Neuronal stem cell (in vitro differentiated cells): ENCODE measurements around the gene MRAP2.
A peak's percentile ranks its signal among the peaks of the same experiment; 100 is the strongest.
"Not testable (repeated sequence)": the region's sequence is repeated elsewhere in the genome, so short reads cannot be mapped to it uniquely, and the experiment has no call there.

Source experiments
- DNase-seq: peaks from one replicate; pipeline ENCODE4 v3.0.0-alpha.2; 2013; ENCODE audit warnings: low spot score
- H2AFZ ChIP-seq: one replicate; pipeline ENCODE4 v1.6.1; 2013; ENCODE audit warnings: mild to moderate bottlenecking, low read length, inconsistent platforms
- H2AK5ac ChIP-seq: 2 replicates; pipeline ENCODE4 v1.6.1; 2013; ENCODE audit warnings: low read depth, mild to moderate bottlenecking, inconsistent platforms, low read length, moderate library complexity, mixed read lengths
- H2BK120ac ChIP-seq: 2 replicates; pipeline ENCODE4 v1.6.1; 2013; ENCODE audit warnings: low read depth, mild to moderate bottlenecking, inconsistent platforms, low read length, moderate library complexity, mixed read lengths
- H2BK12ac ChIP-seq: one replicate; pipeline ENCODE4 v1.6.1; 2013; ENCODE audit warnings: low read length, inconsistent platforms
- H2BK15ac ChIP-seq: 2 replicates; pipeline ENCODE4 v1.6.1; 2013; ENCODE audit warnings: mild to moderate bottlenecking, low read length, inconsistent platforms, mixed read lengths
- H2BK5ac ChIP-seq: one replicate; pipeline ENCODE4 v1.6.1; 2013; ENCODE audit warnings: inconsistent platforms, mild to moderate bottlenecking, low read length, moderate library complexity
- H3K14ac ChIP-seq: one replicate; pipeline ENCODE4 v1.6.1; 2013; ENCODE audit warnings: low read length, inconsistent platforms
- H3K18ac ChIP-seq: 2 replicates; pipeline ENCODE4 v1.6.1; 2013; ENCODE audit warnings: low read length, inconsistent platforms
- H3K23ac ChIP-seq: 2 replicates; pipeline ENCODE4 v1.6.1; 2013; ENCODE audit warnings: low read depth, mild to moderate bottlenecking, mixed read lengths, low read length, inconsistent platforms; ENCODE audit not compliant: poor library complexity
- H3K27ac ChIP-seq: replicated peaks from 3 replicates; pipeline ENCODE4 v1.5.1; 2013; ENCODE audit warnings: low read length, inconsistent platforms
- H3K27me3 ChIP-seq, 3 experiments: 2 replicates each; pipeline ENCODE4 v1.6.1; 2013; ENCODE audit warnings: low read length in 3 of 3, mild to moderate bottlenecking in 2 of 3, inconsistent platforms in 1 of 3, low read depth in 1 of 3, mixed read lengths in 1 of 3, moderate library complexity in 1 of 3; ENCODE audit not compliant: control insufficient read depth in 3 of 3, insufficient read depth in 3 of 3
- H3K36me3 ChIP-seq, 2 donors: replicated peaks in 1 of 2; 2 replicates each; pipeline ENCODE4 v1.6.1; 2013; ENCODE audit warnings: low read length in 2 of 2; ENCODE audit not compliant: control insufficient read depth in 2 of 2, insufficient read depth in 2 of 2
- H3K4ac ChIP-seq: 2 replicates; pipeline ENCODE4 v1.6.1; 2013; ENCODE audit warnings: inconsistent platforms, mild to moderate bottlenecking, low read length, moderate library complexity
- H3K4me1 ChIP-seq, 2 donors: 1 replicate in 1 of 2; 2 replicates in 1 of 2; pipeline ENCODE4 v1.6.1; 2013; ENCODE audit warnings: low read length in 2 of 2, low read depth in 1 of 2; ENCODE audit not compliant: control insufficient read depth in 2 of 2, insufficient read depth in 1 of 2
- H3K4me2 ChIP-seq: one replicate; pipeline ENCODE4 v1.6.1; 2013; ENCODE audit warnings: mild to moderate bottlenecking, low read length, inconsistent platforms; ENCODE audit not compliant: insufficient read depth, poor library complexity, severe bottlenecking
- H3K4me3 ChIP-seq, 2 donors: 2 replicates each; pipeline ENCODE4 v1.5.1; 2013; ENCODE audit warnings: low read length in 2 of 2, mild to moderate bottlenecking in 2 of 2, inconsistent platforms in 1 of 2, moderate library complexity in 1 of 2
- H3K79me1 ChIP-seq: one replicate; pipeline ENCODE4 v1.6.1; 2013; ENCODE audit warnings: low read depth, mild to moderate bottlenecking, inconsistent platforms, low read length, moderate library complexity
- H3K9ac ChIP-seq: one replicate; pipeline ENCODE4 v1.6.1; 2013; ENCODE audit warnings: mild to moderate bottlenecking, low read depth, low read length, inconsistent platforms; ENCODE audit not compliant: poor library complexity
- H3K9me3 ChIP-seq, 2 donors: replicated peaks in 1 of 2; 2 replicates each; pipeline versions ENCODE3 to v1.6.1; 2013; ENCODE audit warnings: low read length in 2 of 2, mild to moderate bottlenecking in 2 of 2, inconsistent platforms in 1 of 2, low read depth in 1 of 2, mixed read lengths in 1 of 2, moderate library complexity in 1 of 2; ENCODE audit not compliant: control insufficient read depth in 2 of 2, insufficient read depth in 1 of 2
- H4K8ac ChIP-seq: one replicate; pipeline ENCODE4 v1.6.1; 2013; ENCODE audit warnings: low read depth, mild to moderate bottlenecking, inconsistent platforms, low read length, moderate library complexity
- H4K91ac ChIP-seq: one replicate; pipeline ENCODE4 v1.6.1; 2013; ENCODE audit warnings: low read length, low read depth, mild to moderate bottlenecking, inconsistent platforms; ENCODE audit not compliant: poor library complexity
- WGBS, 2 donors: extraction: QIAGEN DNeasy Blood & Tissue Kit; methylation state at CpG; one replicate each; pipeline ENCODE4 v1.1.7; 2013; ENCODE audit warnings: missing lambda C conversion rate in 2 of 2, mixed read lengths in 1 of 2; ENCODE audit not compliant: insufficient read length in 2 of 2, insufficient replicate concordance in 1 of 2; ENCODE audit errors: extremely low coverage in 2 of 2; 5-methylcytosine and 5-hydroxymethylcytosine counted together

Gene MRAP2

DNA sequence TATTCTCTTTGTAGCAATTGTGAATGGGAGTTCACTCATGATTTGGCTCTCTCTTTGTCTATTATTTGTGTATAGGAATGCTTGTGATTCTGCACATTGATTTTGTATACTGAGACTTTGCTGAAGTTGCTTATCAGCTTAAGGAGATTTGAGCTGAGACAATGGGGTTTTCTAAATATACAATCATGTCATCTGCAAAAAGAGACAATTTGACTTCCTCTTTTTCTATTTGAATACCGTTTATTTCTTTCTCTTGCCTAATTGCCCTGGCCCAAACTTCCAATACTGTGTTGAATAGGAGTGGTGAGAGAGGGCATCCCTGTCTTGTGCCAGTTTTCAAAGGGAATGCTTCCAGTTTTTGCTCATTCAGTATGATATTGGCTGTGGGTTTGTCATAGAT lies 77.8 kb downstream of the MRAP2 start:
- H2BK5ac ChIP-seq, H3K4ac ChIP-seq, H3K4me1 ChIP-seq, DNase-seq, H3K9ac ChIP-seq, H2BK12ac ChIP-seq, H3K4me2 ChIP-seq, H2BK120ac ChIP-seq, H3K27ac ChIP-seq, H4K91ac ChIP-seq, H3K9me3 ChIP-seq, H3K36me3 ChIP-seq, H2AFZ ChIP-seq, H2BK15ac ChIP-seq, H3K23ac ChIP-seq, H4K8ac ChIP-seq, H3K27me3 ChIP-seq, H3K4me3 ChIP-seq, H3K14ac ChIP-seq, H3K79me1 ChIP-seq, H2AK5ac ChIP-seq, H3K18ac ChIP-seq: not testable (repeated sequence)
- no CpG with 5 or more reads among the region's 1 CpG for WGBS, 2 donors

DNA sequence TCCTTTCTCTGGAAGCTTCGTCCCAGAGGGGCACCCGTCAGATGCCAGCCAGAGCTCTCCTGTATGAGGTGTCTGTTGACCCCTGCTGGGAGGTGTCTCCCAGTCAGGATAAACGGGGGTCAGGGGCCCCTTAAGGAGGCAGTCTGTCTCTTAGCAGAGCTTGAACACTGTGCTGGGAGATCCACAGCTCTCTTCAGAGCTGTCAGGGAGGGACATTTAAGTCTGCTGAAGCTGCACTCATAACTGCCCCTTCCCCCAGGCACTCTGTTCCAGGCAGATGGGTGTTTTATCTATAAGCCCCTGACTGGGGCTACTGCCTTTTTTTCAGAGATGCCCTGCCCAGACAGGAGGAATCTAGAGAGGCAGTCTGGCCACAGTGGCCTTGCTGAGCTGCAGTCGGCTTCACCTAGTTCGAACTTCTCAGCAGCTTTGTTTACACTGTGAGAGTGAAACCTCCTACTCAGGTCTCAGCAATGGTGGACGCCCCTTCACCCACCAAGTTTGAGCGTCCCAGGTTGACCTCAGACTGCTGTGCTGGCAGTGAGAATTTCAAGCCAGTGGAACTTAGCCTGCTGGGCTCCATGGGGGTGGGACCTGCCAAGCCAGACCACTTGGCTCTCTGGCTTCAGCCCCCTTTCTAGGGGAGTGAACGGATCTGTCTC lies 81.5 kb downstream of the MRAP2 start:
- not testable (repeated sequence) for H3K4me3 ChIP-seq, H3K27me3 ChIP-seq, H3K36me3 ChIP-seq, DNase-seq, H3K27ac ChIP-seq, H3K9me3 ChIP-seq, H3K79me1 ChIP-seq, H3K14ac ChIP-seq, H3K4me2 ChIP-seq, H2BK15ac ChIP-seq, H2AFZ ChIP-seq, H3K4me1 ChIP-seq, H4K91ac ChIP-seq, H3K23ac ChIP-seq, H4K8ac ChIP-seq, H2AK5ac ChIP-seq, H3K9ac ChIP-seq, H3K4ac ChIP-seq, H2BK120ac ChIP-seq, H2BK12ac ChIP-seq, H2BK5ac ChIP-seq, H3K18ac ChIP-seq
- no CpG with 5 or more reads among the region's 8 CpGs for WGBS, 2 donors

DNA sequence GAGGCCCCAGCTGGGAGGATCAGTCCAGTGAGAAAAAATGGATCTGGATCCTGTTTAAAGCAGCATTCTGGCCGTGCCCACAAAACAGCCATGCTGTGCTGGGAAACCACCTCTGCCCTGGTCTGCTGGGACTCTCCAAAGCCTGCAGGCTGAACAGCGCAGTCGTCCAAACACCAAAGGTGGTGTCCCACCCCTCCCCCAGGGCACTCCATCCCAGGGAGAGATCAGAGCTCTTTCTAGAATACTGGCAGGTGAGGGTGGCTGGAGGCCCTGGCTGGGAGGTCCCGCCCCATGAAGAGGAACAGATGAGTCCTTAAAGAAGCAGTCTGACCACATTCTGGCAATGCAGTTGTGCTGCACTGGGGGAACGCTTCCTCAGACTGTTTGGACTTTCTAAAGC lies 84.6 kb downstream of the MRAP2 start:
- Histone ChIP-seq H2BK120ac (no peak overlapping the region), H3K4me2 (no peak overlapping the region), H4K8ac (no peak overlapping the region), H3K14ac (no peak overlapping the region), H4K91ac (no peak overlapping the region), H3K36me3 (no peaks in the 10 kb centered on the region), H3K4ac (no peak overlapping the region), H3K27me3 (no peaks in the 10 kb centered on the region), H3K27ac (no peak overlapping the region), H3K4me1 (no peaks in the 10 kb centered on the region), H2AFZ (no peak overlapping the region), H2AK5ac (no peak overlapping the region), H2BK15ac (no peak overlapping the region), H3K9me3 (no peaks in the 10 kb centered on the region), H3K9ac (no peak overlapping the region), H3K4me3 (no peak overlapping the region), H2BK12ac (no peak overlapping the region), H3K79me1 (no peaks in the 10 kb centered on the region), H3K23ac (no peak overlapping the region), H2BK5ac (no peak overlapping the region), H3K18ac (peak overlapping the region; percentile 44)
- no CpG with 5 or more reads among the region's 5 CpGs for WGBS, 2 donors
- DNase-seq = no peak

DNA sequence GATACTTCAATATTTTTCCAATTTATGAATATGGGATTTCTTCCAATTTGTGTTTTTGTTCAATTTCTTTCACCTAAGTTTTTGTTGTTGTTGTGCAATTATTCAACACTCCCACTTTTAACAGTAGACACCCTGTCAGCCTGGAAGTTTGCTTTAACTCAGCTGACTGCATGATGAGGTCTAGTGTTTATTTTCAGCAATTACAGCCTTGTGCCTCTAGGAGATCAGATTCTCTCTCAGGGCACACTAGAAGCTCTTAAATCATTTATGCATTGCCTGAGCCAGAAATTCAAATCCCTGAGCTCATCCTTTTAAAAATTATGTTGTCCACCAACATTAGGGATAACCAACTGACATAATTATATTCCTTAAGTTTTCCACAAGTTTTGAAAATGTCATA lies 85.7 kb downstream of the MRAP2 start:
- Histone ChIP-seq H3K4me1 (no peaks in the 10 kb centered on the region), H3K4me2 (no peak overlapping the region), H2BK15ac (no peak overlapping the region), H2BK120ac (no peak overlapping the region), H4K8ac (no peak overlapping the region), H3K4ac (no peak overlapping the region), H3K9ac (no peak overlapping the region), H3K18ac (no peak overlapping the region), H3K27me3 (no peaks in the 10 kb centered on the region), H3K9me3 (no peaks in the 10 kb centered on the region), H2AK5ac (no peak overlapping the region), H3K14ac (no peak overlapping the region), H3K4me3 (no peak overlapping the region), H3K79me1 (no peaks in the 10 kb centered on the region), H3K36me3 (peaks cover 0 to 9% of the 10 kb centered on the region in 2 donors), H4K91ac (no peak overlapping the region), H2BK12ac (no peak overlapping the region), H2AFZ (no peak overlapping the region), H3K27ac (no peak overlapping the region), H2BK5ac (no peak overlapping the region), H3K23ac (no peak overlapping the region)
- no peak for DNase-seq
